OCI-LY7 (cell line): ENCODE results near the gene POU2AF2. TPM values are rescaled to one million over a fixed set of nuclear protein-coding genes. Genes with fewer than 3 reads are reported as not detected.

ENCODE experiments used
- BruUV-seq: library from RNA; stranded (reverse); fragments of 400-500 nt; replicated peaks from 2 replicates; lab custom pipeline; 2021; lab: Mats Ljungman, UMichigan
- CTCF ChIA-PET: fragments of 300-600 bp; sonication (Branson Sonifier 250); formaldehyde crosslinking; loops from one replicate; lab custom pipeline; 2022; ENCODE audit warnings: antibody characterized with exemption; ENCODE audit not compliant: unreplicated experiment; lab: Charles Lee
- POLR2A ChIA-PET: fragments of 300-600 bp; sonication (Branson Sonifier 250); formaldehyde crosslinking; loops from one replicate; lab custom pipeline; 2022; ENCODE audit warnings: antibody characterized with exemption; lab: Charles Lee
- DNase-seq: peaks from one replicate; pipeline ENCODE4 v3.0.0-alpha.2; 2015; ENCODE audit warnings: low spot score
- H2AFZ ChIP-seq: fragments of 200-600 bp; sonication (generic), shearing (Covaris generic); 2 replicates; pipeline ENCODE4 v1.6.1; 2014; ENCODE audit warnings: mild to moderate bottlenecking, antibody characterized with exemption, low read length, moderate library complexity
- H3K27ac ChIP-seq: fragments of 200-600 bp; sonication (generic); 2 replicates; pipeline ENCODE4 v1.5.1; 2014; ENCODE audit warnings: mixed run types, low read depth, mild to moderate bottlenecking, moderate library complexity, low read length, inconsistent platforms; ENCODE audit not compliant: poor library complexity, severe bottlenecking
- H3K36me3 ChIP-seq: fragments of 200-600 bp; sonication (generic); 2 replicates; pipeline ENCODE4 v1.6.1; 2014; ENCODE audit warnings: mild to moderate bottlenecking, antibody characterized with exemption, low read length, moderate library complexity, mixed read lengths; ENCODE audit not compliant: insufficient read depth
- H3K4me1 ChIP-seq: fragments of 200-600 bp; sonication (generic); 2 replicates; pipeline ENCODE4 v1.5.1; 2014; ENCODE audit warnings: mild to moderate bottlenecking, low read length; ENCODE audit not compliant: insufficient read depth, poor library complexity, severe bottlenecking
- H3K4me2 ChIP-seq: fragments of 200-600 bp; sonication (generic); 2 replicates; pipeline ENCODE4 v1.6.1; 2014; ENCODE audit warnings: mild to moderate bottlenecking, low read length
- H3K4me3 ChIP-seq: fragments of 200-600 bp; sonication (generic); 2 replicates; pipeline ENCODE4 v1.5.1; 2014; ENCODE audit warnings: mild to moderate bottlenecking, low read depth, low read length; ENCODE audit not compliant: poor library complexity, severe bottlenecking
- H3K79me2 ChIP-seq: fragments of 200-600 bp; sonication (generic); 2 replicates; pipeline ENCODE4 v1.6.1; 2016; ENCODE audit warnings: low read depth, mild to moderate bottlenecking, low read length, moderate library complexity, mixed read lengths; ENCODE audit not compliant: insufficient read depth
- H3K9me2 ChIP-seq: fragments of 200-600 bp; sonication (generic); 2 replicates; pipeline ENCODE4 v1.6.1; 2016; ENCODE audit warnings: mild to moderate bottlenecking, low read length, mixed read lengths; ENCODE audit not compliant: insufficient read depth
- H3K9me3 ChIP-seq: fragments of 200-600 bp; sonication (generic); 2 replicates; pipeline ENCODE4 v1.6.1; 2014; ENCODE audit warnings: mild to moderate bottlenecking, mixed run types, low read length, mixed read lengths
- H4K20me1 ChIP-seq: fragments of 200-600 bp; sonication (generic); 2 replicates; pipeline ENCODE4 v1.6.1; 2014; ENCODE audit warnings: mild to moderate bottlenecking, antibody characterized with exemption, low read length, moderate library complexity, mixed read lengths; ENCODE audit not compliant: insufficient read depth
- CTCF ChIP-seq: fragments of 200-600 bp; sonication (generic); conservative IDR thresholded peaks from 2 replicates; pipeline ENCODE4 v1.5.1; 2014; ENCODE audit warnings: mild to moderate bottlenecking, antibody characterized with exemption, low read length, moderate library complexity, mixed read lengths
- EZH2phosphoT487 ChIP-seq: fragments of 200-600 bp; sonication (generic); IDR thresholded peaks from 2 replicates; pipeline ENCODE4 v1.6.1; 2018; ENCODE audit warnings: low read depth, borderline replicate concordance, mild to moderate bottlenecking, mixed run types, antibody characterized with exemption, low read length, moderate library complexity, mixed read lengths
- intact Hi-C: fragments of 100-400 bp; cut with micrococcal nuclease; formaldehyde crosslinking; loops from one replicate; pipeline ENCODE4 v1.10.0; 2022; ENCODE audit not compliant: unreplicated experiment
- total RNA-seq, 2 experiments: library from RNA; depleted of rRNA in 1 of 2; stranded (reverse); fragments of >200 nt in 1 of 2; shearing (Covaris generic) in 1 of 2; gene quantifications; 2 replicates each; pipeline ENCODE4 v1.2.3, GENCODE V29; 2014 to 2022

The POU2AF2 gene
- total RNA-seq, 2 experiments from 2014 or later: not detected

- no peaks in the 10 kb centered on the region for H3K9me3 ChIP-seq
- ChIA-PET POLR2A (no interaction called here), CTCF (no interaction called here)
- no peaks in the 10 kb centered on the region for H3K79me2 ChIP-seq
- intact Hi-C loops: no loop called here
- no peak overlapping the region for H3K4me2 ChIP-seq
- DNase-seq: no peak
- no peak overlapping the region for H3K4me3 ChIP-seq
- TF ChIP-seq CTCF: no peak
- no peak for TF ChIP-seq EZH2phosphoT487
- no peaks in the 10 kb centered on the region for H3K36me3 ChIP-seq
- no peak overlapping the region for H2AFZ ChIP-seq
- H3K4me1 ChIP-seq: peaks cover 12% of the 10 kb centered on the region
- BruUV-seq: no TSS peak
- no peaks in the 10 kb centered on the region for H3K9me2 ChIP-seq
- no peaks in the 10 kb centered on the region for H4K20me1 ChIP-seq
- no peak overlapping the region for H3K27ac ChIP-seq
These were observed 52.2 kb downstream of the POU2AF2 start for GRCh38 chr11:111297696-111298095.

GRCh38 chr11:111298413-111299100 lies 53.0 kb downstream of the POU2AF2 start, which contains the start of gene POU2AF3:
POU2AF3 (plus strand) TSS chr11:111298546; CDS start chr11:111298582, 36 bp downstream.
- TF ChIP-seq CTCF (no peak), EZH2phosphoT487 (no peak)
- BruUV-seq: no TSS peak
- no peak within 1 kb of the TSS for H3K4me3 ChIP-seq
- H3K9me3 ChIP-seq: no peaks in the 10 kb centered on the region
- ChIA-PET CTCF (no interaction called here), POLR2A (interaction anchor here (0.6 kb wide), 1 partner anchor 103 kb away, joined by 3 read pairs; no protein-coding TSS in a partner anchor)
- no peaks in the 10 kb centered on the region for H3K36me3 ChIP-seq
- H3K4me1 ChIP-seq: peaks cover 15% of the 10 kb centered on the region
- H3K79me2 ChIP-seq: no peaks in the 10 kb centered on the region
- intact Hi-C loops: no loop called here
- H4K20me1 ChIP-seq: no peaks in the 10 kb centered on the region
- no peak for DNase-seq
- H2AFZ ChIP-seq: no peak within 1 kb of the TSS
- no peak within 1 kb of the TSS for H3K27ac ChIP-seq
- 0 out of 2 replicates have a peak within 1 kb of the TSS, but pooled peaks have one; percentile 19 for H3K4me2 ChIP-seq
- H3K9me2 ChIP-seq: no peaks in the 10 kb centered on the region
